KMS-11 (cell line): Measurements from ENCODE around the gene FAM107B.

ENCODE experiments used
- H2AFZ ChIP-seq: fragments of 200-600 bp; sonication (generic); 2 replicates; pipeline ENCODE4 v1.6.1; 2016; ENCODE audit warnings: antibody characterized with exemption, mixed run types, low read depth
- H3K27ac ChIP-seq: fragments of 200-600 bp; sonication (generic); 2 replicates; pipeline ENCODE4 v1.6.1; 2016; ENCODE audit warnings: mild to moderate bottlenecking, mixed run types
- H3K27me3 ChIP-seq: fragments of 200-600 bp; sonication (generic); 2 replicates; pipeline ENCODE4 v1.6.1; 2017; ENCODE audit warnings: mild to moderate bottlenecking, low read depth, mixed run types, moderate library complexity; ENCODE audit not compliant: insufficient read depth
- H3K36me3 ChIP-seq: fragments of 200-600 bp; sonication (generic); 2 replicates; pipeline ENCODE4 v1.6.1; 2017; ENCODE audit warnings: mild to moderate bottlenecking, mixed run types; ENCODE audit not compliant: insufficient read depth
- H3K4me1 ChIP-seq: fragments of 200-600 bp; sonication (generic); 2 replicates; pipeline ENCODE4 v1.6.1; 2016; ENCODE audit warnings: mild to moderate bottlenecking, low read depth, mixed run types; ENCODE audit not compliant: poor library complexity, severe bottlenecking
- H3K4me2 ChIP-seq: fragments of 200-600 bp; sonication (generic); 2 replicates; pipeline ENCODE4 v1.7.0; 2016; ENCODE audit warnings: mild to moderate bottlenecking, mixed run types
- H3K4me3 ChIP-seq: fragments of 200-600 bp; sonication (generic); IDR thresholded peaks from 2 replicates; pipeline ENCODE4 v1.6.1; 2017; ENCODE audit warnings: low read depth, low read length, mixed read lengths; ENCODE audit not compliant: insufficient read depth
- H3K79me2 ChIP-seq: fragments of 200-600 bp; sonication (generic); 2 replicates; pipeline ENCODE4 v1.6.1; 2016; ENCODE audit warnings: low read depth, mixed run types; ENCODE audit not compliant: insufficient read depth
- H3K9ac ChIP-seq: fragments of 200-600 bp; sonication (generic); 2 replicates; pipeline ENCODE4 v1.6.1; 2016; ENCODE audit warnings: mild to moderate bottlenecking, mixed run types
- H4K20me1 ChIP-seq: fragments of 200-600 bp; sonication (generic); 2 replicates; pipeline ENCODE4 v1.6.1; 2016; ENCODE audit warnings: mild to moderate bottlenecking, mixed run types; ENCODE audit not compliant: insufficient read depth
- CTCF ChIP-seq: fragments of 200-600 bp; sonication (generic); conservative IDR thresholded peaks from 2 replicates; pipeline ENCODE4 v1.6.1; 2017; ENCODE audit warnings: low read depth, mild to moderate bottlenecking, antibody characterized with exemption, low read length, moderate library complexity, mixed read lengths

FAM107B gene

GRCh38 chr10:14698111-14698828 is 76.4 kb downstream of the FAM107B start:
- no peak overlapping the region for H3K4me2 ChIP-seq
- no peaks in the 10 kb centered on the region for H3K27me3 ChIP-seq
- H3K79me2 ChIP-seq = no peaks in the 10 kb centered on the region
- no peak overlapping the region for H3K9ac ChIP-seq
- no peak overlapping the region for H3K27ac ChIP-seq
- H3K4me1 ChIP-seq = no peaks in the 10 kb centered on the region
- no peak overlapping the region for H3K4me3 ChIP-seq
- no peak for TF ChIP-seq CTCF
- no peak overlapping the region for H2AFZ ChIP-seq
- H4K20me1 ChIP-seq = no peaks in the 10 kb centered on the region
- no peaks in the 10 kb centered on the region for H3K36me3 ChIP-seq

- no peaks in the 10 kb centered on the region for H4K20me1 ChIP-seq
- no peak overlapping the region for H3K27ac ChIP-seq
- H3K9ac ChIP-seq = no peak overlapping the region
- no peaks in the 10 kb centered on the region for H3K27me3 ChIP-seq
- no peak overlapping the region for H2AFZ ChIP-seq
- no peak overlapping the region for H3K4me3 ChIP-seq
- H3K4me1 ChIP-seq = no peaks in the 10 kb centered on the region
- H3K79me2 ChIP-seq = no peaks in the 10 kb centered on the region
- no peak for TF ChIP-seq CTCF
- no peaks in the 10 kb centered on the region for H3K36me3 ChIP-seq
- H3K4me2 ChIP-seq = no peak overlapping the region
Observed at GRCh38 chr10:14697281-14697680, 77.4 kb downstream of the FAM107B start.

GRCh38 chr10:14696821-14697220 is 77.9 kb downstream of the FAM107B start:
- H2AFZ ChIP-seq = no peak overlapping the region
- H3K9ac ChIP-seq = no peak overlapping the region
- no peak for TF ChIP-seq CTCF
- H3K27me3 ChIP-seq = no peaks in the 10 kb centered on the region
- no peak overlapping the region for H3K4me2 ChIP-seq
- H3K4me3 ChIP-seq = no peak overlapping the region
- H3K36me3 ChIP-seq = no peaks in the 10 kb centered on the region
- no peaks in the 10 kb centered on the region for H3K79me2 ChIP-seq
- no peaks in the 10 kb centered on the region for H3K4me1 ChIP-seq
- no peak overlapping the region for H3K27ac ChIP-seq
- H4K20me1 ChIP-seq = no peaks in the 10 kb centered on the region

GRCh38 chr10:14695847-14696480 is 78.7 kb downstream of the FAM107B start:
- H3K27ac ChIP-seq = no peak overlapping the region
- no peaks in the 10 kb centered on the region for H3K27me3 ChIP-seq
- H3K9ac ChIP-seq = no peak overlapping the region
- no peak overlapping the region for H3K4me2 ChIP-seq
- H3K36me3 ChIP-seq = no peaks in the 10 kb centered on the region
- H4K20me1 ChIP-seq = no peaks in the 10 kb centered on the region
- no peaks in the 10 kb centered on the region for H3K79me2 ChIP-seq
- no peak for TF ChIP-seq CTCF
- H2AFZ ChIP-seq = no peak overlapping the region
- no peaks in the 10 kb centered on the region for H3K4me1 ChIP-seq
- no peak overlapping the region for H3K4me3 ChIP-seq
